ENCODE data around the gene ATP10A.

DNA sequence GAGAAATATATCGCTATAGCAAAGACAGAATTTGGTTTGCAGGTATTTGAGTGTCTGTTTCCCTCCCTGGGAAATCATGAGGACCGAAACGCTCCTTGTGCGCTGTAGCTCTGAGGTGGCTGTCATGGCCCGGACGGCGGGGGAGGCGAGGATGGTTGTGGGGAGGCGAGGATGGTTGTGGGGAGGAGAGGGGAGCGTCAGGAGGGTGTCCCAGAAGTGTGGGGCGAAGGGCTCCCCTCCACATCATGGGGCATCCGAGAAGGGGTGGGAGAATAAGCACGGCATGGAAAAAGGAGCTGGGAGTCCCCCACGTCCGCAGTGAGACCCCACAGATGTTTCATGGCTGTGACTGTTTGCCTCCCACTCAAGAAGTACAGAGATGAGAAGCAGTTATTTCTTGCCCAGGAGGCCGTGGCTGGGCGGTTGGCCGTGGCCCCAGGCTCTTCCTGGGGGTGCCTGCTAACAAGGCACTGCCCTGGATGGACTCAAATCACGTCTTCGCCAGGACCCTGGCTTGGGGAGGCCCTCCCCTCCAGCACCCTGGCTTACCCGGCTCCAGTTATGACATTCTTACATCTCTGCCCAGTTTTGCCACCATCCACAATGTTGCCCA lies 947 bp upstream of the ATP10A start:
- TF ChIP-seq, protein P1, sequence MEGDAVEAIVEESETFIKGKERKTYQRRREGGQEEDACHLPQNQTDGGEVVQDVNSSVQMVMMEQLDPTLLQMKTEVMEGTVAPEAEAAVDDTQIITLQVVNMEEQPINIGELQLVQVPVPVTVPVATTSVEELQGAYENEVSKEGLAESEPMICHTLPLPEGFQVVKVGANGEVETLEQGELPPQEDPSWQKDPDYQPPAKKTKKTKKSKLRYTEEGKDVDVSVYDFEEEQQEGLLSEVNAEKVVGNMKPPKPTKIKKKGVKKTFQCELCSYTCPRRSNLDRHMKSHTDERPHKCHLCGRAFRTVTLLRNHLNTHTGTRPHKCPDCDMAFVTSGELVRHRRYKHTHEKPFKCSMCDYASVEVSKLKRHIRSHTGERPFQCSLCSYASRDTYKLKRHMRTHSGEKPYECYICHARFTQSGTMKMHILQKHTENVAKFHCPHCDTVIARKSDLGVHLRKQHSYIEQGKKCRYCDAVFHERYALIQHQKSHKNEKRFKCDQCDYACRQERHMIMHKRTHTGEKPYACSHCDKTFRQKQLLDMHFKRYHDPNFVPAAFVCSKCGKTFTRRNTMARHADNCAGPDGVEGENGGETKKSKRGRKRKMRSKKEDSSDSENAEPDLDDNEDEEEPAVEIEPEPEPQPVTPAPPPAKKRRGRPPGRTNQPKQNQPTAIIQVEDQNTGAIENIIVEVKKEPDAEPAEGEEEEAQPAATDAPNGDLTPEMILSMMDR (IDR thresholded peaks at IDR 0.05; ENCODE audit: low read length): no peak
- no peak for TF ChIP-seq EZH2 (IDR thresholded peaks at IDR 0.05; ENCODE audit: borderline replicate concordance, low read length)
